ENCODE measurements around the gene WDR1. TPM values are rescaled to one million over a fixed set of nuclear protein-coding genes. Genes with fewer than 3 reads are reported as not detected.

The WDR1 gene
- total RNA-seq, 2 experiments from 2014 or later = 197 to 198 TPM

GRCh38 chr4:10157478-10158332, 41.1 kb upstream of the WDR1 start:
- DNase-seq (peak in 9 of 14 experiments; percentile 4 to 68 (median 40)), ATAC-seq (ENCODE audit: poor library complexity) (peak; percentile 38)
- ChIA-PET CTCF (interaction anchor here (0.7 to 0.8 kb wide), 2 partner anchors 24 to 380 kb away, joined by 3 to 4 read pairs; no protein-coding TSS in a partner anchor), POLR2A (interaction anchor here (1.4 to 3.3 kb wide), 2 partner anchors 38 to 40 kb away, joined by 3 to 25 read pairs; partner anchors contain the start of gene WDR1)
- Mint-ChIP-seq H3K27ac (peak overlapping the region; percentile 65), H3K4me3 (no peak overlapping the region), H3K36me3 (ENCODE audit: low read depth) (no peaks in the 10 kb centered on the region), H3K9me3 (no peaks in the 10 kb centered on the region), H3K27me3 (no peaks in the 10 kb centered on the region), H3K4me1 (ENCODE audit: low read depth) (peaks cover 37% of the 10 kb centered on the region)
- H3K27me3 ChIP-seq (ENCODE audit: control insufficient read depth in 1 of 2, insufficient read depth in 2 of 2, low read length in 2 of 2) = no peaks in the 10 kb centered on the region
- no peak overlapping the region for H3K27ac ChIP-seq (ENCODE audit: low read depth in 1 of 2, low read length in 2 of 2)
- peaks cover 36% of the 10 kb centered on the region for H3K4me1 ChIP-seq (ENCODE audit: insufficient read depth, low read length)
- H3K4me3 ChIP-seq (ENCODE audit: low read length) = no peak overlapping the region
- H3K36me3 ChIP-seq (ENCODE audit: insufficient read depth, low read length) = no peaks in the 10 kb centered on the region
- no peaks in the 10 kb centered on the region for H3K9me3 ChIP-seq (ENCODE audit: control insufficient read depth in 1 of 2, insufficient read depth in 1 of 2, low read length in 2 of 2)
- intact Hi-C loops (cut with DNase I, micrococcal nuclease) = loop anchor here (1.0 to 5.0 kb wide), 3 partner anchors 40 to 381 kb away; partner anchors contain the start of gene WDR1 (in 1 of the 2)
- peak; percentile 67 for TF ChIP-seq CTCF (IDR thresholded peaks at IDR 0.05)

- H3K9me3 ChIP-seq (ENCODE audit: control insufficient read depth in 1 of 2, insufficient read depth in 1 of 2, low read length in 2 of 2) = no peaks in the 10 kb centered on the region
- Mint-ChIP-seq H3K4me3 (no peak overlapping the region), H3K36me3 (ENCODE audit: low read depth) (no peaks in the 10 kb centered on the region), H3K27me3 (no peaks in the 10 kb centered on the region), H3K27ac (no peak overlapping the region), H3K4me1 (ENCODE audit: low read depth) (peaks cover 16% of the 10 kb centered on the region), H3K9me3 (no peaks in the 10 kb centered on the region)
- H3K36me3 ChIP-seq (ENCODE audit: insufficient read depth, low read length) = no peaks in the 10 kb centered on the region
- H3K27ac ChIP-seq (ENCODE audit: low read depth in 1 of 2, low read length in 2 of 2) = no peak overlapping the region
- H3K4me3 ChIP-seq (ENCODE audit: low read length) = no peak overlapping the region
- no peak for ATAC-seq (ENCODE audit: poor library complexity)
- no peak for DNase-seq
- H3K4me1 ChIP-seq (ENCODE audit: insufficient read depth, low read length) = peaks cover 7% of the 10 kb centered on the region
- no peaks in the 10 kb centered on the region for H3K27me3 ChIP-seq (ENCODE audit: control insufficient read depth in 1 of 2, insufficient read depth in 2 of 2, low read length in 2 of 2)
- POLR2A ChIA-PET = no interaction called here
- intact Hi-C loops (cut with DNase I, micrococcal nuclease) = no loop called here
- CTCF ChIA-PET = no interaction called here
- TF ChIP-seq CTCF (IDR thresholded peaks at IDR 0.05) = no peak
Measured at GRCh38 chr4:10154241-10154640, 37.6 kb upstream of the WDR1 start.

GRCh38 chr4:10153161-10153560, 36.6 kb upstream of the WDR1 start:
- no peaks in the 10 kb centered on the region for H3K9me3 ChIP-seq (ENCODE audit: control insufficient read depth in 1 of 2, insufficient read depth in 1 of 2, low read length in 2 of 2)
- H3K27me3 ChIP-seq (ENCODE audit: control insufficient read depth in 1 of 2, insufficient read depth in 2 of 2, low read length in 2 of 2) = no peaks in the 10 kb centered on the region
- Mint-ChIP-seq H3K36me3 (ENCODE audit: low read depth) (no peaks in the 10 kb centered on the region), H3K9me3 (no peaks in the 10 kb centered on the region), H3K4me1 (ENCODE audit: low read depth) (peaks cover 11% of the 10 kb centered on the region), H3K27me3 (no peaks in the 10 kb centered on the region), H3K4me3 (no peak overlapping the region), H3K27ac (no peak overlapping the region)
- no peak overlapping the region for H3K4me3 ChIP-seq (ENCODE audit: low read length)
- ChIA-PET CTCF (no interaction called here), POLR2A (no interaction called here)
- H3K36me3 ChIP-seq (ENCODE audit: insufficient read depth, low read length) = no peaks in the 10 kb centered on the region
- intact Hi-C loops (cut with DNase I, micrococcal nuclease) = no loop called here
- DNase-seq = no peak
- TF ChIP-seq CTCF (IDR thresholded peaks at IDR 0.05) = no peak
- no peak for ATAC-seq (ENCODE audit: poor library complexity)
- H3K27ac ChIP-seq (ENCODE audit: low read depth in 1 of 2, low read length in 2 of 2) = no peak overlapping the region
- peaks cover 7% of the 10 kb centered on the region for H3K4me1 ChIP-seq (ENCODE audit: insufficient read depth, low read length)

Data from CD4-positive, alpha-beta T cell (primary cell).